KBM-7 (cell line): ENCODE measurements around the gene MRPL20.
"Not testable (repeated sequence)": the region's sequence is repeated elsewhere in the genome, so short reads cannot be mapped to it uniquely, and the experiment has no call there.

ENCODE experiments used
- DNase-seq: peaks from one replicate; pipeline ENCODE4 v3.0.0-alpha.2; 2015
- in situ Hi-C: fragments of 300-500 bp; cut with MboI; formaldehyde crosslinking; loops from 2 replicates; pipeline ENCODE4 v1.14.3; 2020; ENCODE audit warnings: low sequenced_read_pairs, low pct_unique_long_range_greater_than_20kb, mixed read lengths

MRPL20 gene

GRCh38 chr1:1417825-1418463 lies 10.9 kb upstream of the MRPL20 start:
- DNase-seq, in situ Hi-C loops: not testable (repeated sequence)

GRCh38 chr1:1417396-1417795 lies 10.3 kb upstream of the MRPL20 start:
- DNase-seq, in situ Hi-C loops: not testable (repeated sequence)

- DNase-seq: no peak
- in situ Hi-C loops: no loop called here
These were observed 8.7 kb upstream of the MRPL20 start for GRCh38 chr1:1415751-1416150.

- in situ Hi-C loops, DNase-seq: not testable (repeated sequence)
These were observed 5.3 kb upstream of the MRPL20 start for GRCh38 chr1:1412311-1412902.

- in situ Hi-C loops: no loop called here
- no peak for DNase-seq
These were observed 4.5 kb upstream of the MRPL20 start for GRCh38 chr1:1411626-1412025.

- in situ Hi-C loops: not testable (repeated sequence)
These were observed 3.1 kb upstream of the MRPL20 start for GRCh38 chr1:1410238-1410637.

GRCh38 chr1:1407636-1408318 lies 684 bp upstream of the MRPL20 start:
- DNase-seq: peak; percentile 49
- in situ Hi-C loops: no loop called here

More at GRCh38 chr1:1410238-1410637, 3.1 kb upstream of the MRPL20 start:
- DNase-seq: not testable (repeated sequence)

GRCh38 chr1:1406101-1406820 lies 832 bp downstream of the MRPL20 start:
- peak; percentile 23 for DNase-seq
- in situ Hi-C loops: no loop called here

GRCh38 chr1:1403653-1404052 lies 3.4 kb downstream of the MRPL20 start:
- in situ Hi-C loops: no loop called here
- no peak for DNase-seq

GRCh38 chr1:1402901-1403392 lies 4.1 kb downstream of the MRPL20 start:
- in situ Hi-C loops: not testable (repeated sequence)

GRCh38 chr1:1402072-1402900 lies 4.8 kb downstream of the MRPL20 start:
- DNase-seq: peak; percentile 75
- in situ Hi-C loops: no loop called here

More at GRCh38 chr1:1402901-1403392, 4.1 kb downstream of the MRPL20 start:
- not testable (repeated sequence) for DNase-seq

- no peak for DNase-seq
- in situ Hi-C loops: no loop called here
These were observed 5.6 kb downstream of the MRPL20 start for GRCh38 chr1:1401457-1402010.

- in situ Hi-C loops: no loop called here
- DNase-seq: no peak
These were observed 6.3 kb downstream of the MRPL20 start for GRCh38 chr1:1400576-1401456.

GRCh38 chr1:1399872-1400575 lies 7.1 kb downstream of the MRPL20 start:
- in situ Hi-C loops: no loop called here
- DNase-seq: peak; percentile 27

GRCh38 chr1:1399187-1399871 lies 7.8 kb downstream of the MRPL20 start, which contains the start of gene CCNL2:
TSS of gene CCNL2 (minus strand) at chr1:1399335. CDS start at chr1:1399306, 29 bp downstream.
- in situ Hi-C loops: no loop called here
- DNase-seq: peak; percentile 99

GRCh38 chr1:1398677-1399186 lies 8.4 kb downstream of the MRPL20 start:
- in situ Hi-C loops: no loop called here
- DNase-seq: no peak
